Type B pancreatic cell (in vitro differentiated cells): ENCODE results near the gene PDE10A. TPM values are rescaled to one million over a fixed set of nuclear protein-coding genes. Genes with fewer than 3 reads are reported as not detected.

ENCODE experiments used
- DNase-seq: peaks from one replicate; pipeline ENCODE4 v3.0.0; 2021; ENCODE audit warnings: mixed read lengths; ENCODE audit not compliant: unreplicated experiment; ENCODE audit errors: extremely low spot score
- H3K27ac Mint-ChIP-seq: 2 replicates; pipeline ENCODE4 v1.8.0; 2021; ENCODE audit warnings: mild to moderate bottlenecking, mixed read lengths
- H3K27me3 Mint-ChIP-seq: 2 replicates; pipeline ENCODE4 v1.8.0; 2021; ENCODE audit warnings: mixed read lengths
- H3K36me3 Mint-ChIP-seq: 2 replicates; pipeline ENCODE4 v1.8.0; 2021; ENCODE audit warnings: mixed read lengths
- H3K4me1 Mint-ChIP-seq: one replicate; pipeline ENCODE4 v1.8.0; 2021; ENCODE audit warnings: mixed read lengths; ENCODE audit not compliant: unreplicated experiment
- H3K4me3 Mint-ChIP-seq: 2 replicates; pipeline ENCODE4 v1.8.0; 2021; ENCODE audit warnings: mild to moderate bottlenecking, mixed read lengths
- H3K9me3 Mint-ChIP-seq: 2 replicates; pipeline ENCODE4 v1.8.0; 2021; ENCODE audit warnings: mixed read lengths
- total RNA-seq: library from RNA; stranded (reverse); gene quantifications from 2 replicates; pipeline ENCODE4 v1.2.1, GENCODE V29; 2021; ENCODE audit warnings: low replicate concordance
- TF ChIP-seq, protein P1 (sequence below): fragments of 200-600 bp; sonication (generic); conservative IDR thresholded peaks from 2 replicates; pipeline ENCODE4 v1.5.0; 2021; ENCODE audit warnings: antibody characterized with exemption, mild to moderate bottlenecking

PDE10A gene
- total RNA-seq, 1 donor from 2014 or later: 10.8 TPM

DNA sequence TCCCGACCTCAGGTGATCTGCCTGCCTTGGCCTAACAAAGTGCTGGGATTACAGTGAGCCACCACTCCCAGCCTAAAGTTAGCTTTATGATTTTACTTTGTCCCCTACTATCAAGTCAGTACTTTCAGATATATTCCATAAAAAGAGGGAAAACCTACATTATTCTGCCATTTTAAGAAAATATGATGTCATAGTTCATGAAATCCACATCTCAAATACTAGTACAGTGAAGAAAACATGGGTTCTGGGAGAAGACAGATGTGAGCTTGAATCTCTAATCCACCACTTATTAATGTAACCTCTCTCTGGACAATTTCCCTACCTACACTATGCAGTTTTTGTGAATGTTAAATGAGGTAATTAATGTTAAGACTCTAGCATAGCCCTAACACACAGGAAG is 74.5 kb downstream of the PDE10A start:
- Mint-ChIP-seq H3K4me3 (no peak overlapping the region), H3K27me3 (no peaks in the 10 kb centered on the region), H3K4me1 (peaks cover 5% of the 10 kb centered on the region), H3K36me3 (no peaks in the 10 kb centered on the region), H3K9me3 (peaks cover 12% of the 10 kb centered on the region), H3K27ac (no peak overlapping the region)
- TF ChIP-seq, protein P1, sequence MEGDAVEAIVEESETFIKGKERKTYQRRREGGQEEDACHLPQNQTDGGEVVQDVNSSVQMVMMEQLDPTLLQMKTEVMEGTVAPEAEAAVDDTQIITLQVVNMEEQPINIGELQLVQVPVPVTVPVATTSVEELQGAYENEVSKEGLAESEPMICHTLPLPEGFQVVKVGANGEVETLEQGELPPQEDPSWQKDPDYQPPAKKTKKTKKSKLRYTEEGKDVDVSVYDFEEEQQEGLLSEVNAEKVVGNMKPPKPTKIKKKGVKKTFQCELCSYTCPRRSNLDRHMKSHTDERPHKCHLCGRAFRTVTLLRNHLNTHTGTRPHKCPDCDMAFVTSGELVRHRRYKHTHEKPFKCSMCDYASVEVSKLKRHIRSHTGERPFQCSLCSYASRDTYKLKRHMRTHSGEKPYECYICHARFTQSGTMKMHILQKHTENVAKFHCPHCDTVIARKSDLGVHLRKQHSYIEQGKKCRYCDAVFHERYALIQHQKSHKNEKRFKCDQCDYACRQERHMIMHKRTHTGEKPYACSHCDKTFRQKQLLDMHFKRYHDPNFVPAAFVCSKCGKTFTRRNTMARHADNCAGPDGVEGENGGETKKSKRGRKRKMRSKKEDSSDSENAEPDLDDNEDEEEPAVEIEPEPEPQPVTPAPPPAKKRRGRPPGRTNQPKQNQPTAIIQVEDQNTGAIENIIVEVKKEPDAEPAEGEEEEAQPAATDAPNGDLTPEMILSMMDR: no peak
- DNase-seq: no peak

DNA sequence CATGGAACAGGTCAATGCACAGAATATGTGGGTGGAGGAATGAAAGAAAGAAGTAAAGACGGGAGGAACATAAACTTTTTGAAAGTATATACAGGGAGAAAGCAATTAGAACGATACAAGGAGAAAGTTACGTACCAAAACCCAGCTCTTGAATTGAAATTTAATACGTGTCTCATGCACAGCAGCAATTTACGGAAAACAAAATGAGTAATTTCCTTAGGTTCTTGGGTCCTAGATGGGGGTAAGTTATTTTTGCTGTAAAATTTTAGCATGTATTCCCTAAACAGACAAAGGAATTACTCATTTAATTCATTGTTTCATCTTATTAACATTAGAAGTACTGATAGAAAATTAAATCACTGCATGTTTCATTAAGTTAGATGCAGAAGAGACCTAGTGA is 75.8 kb downstream of the PDE10A start:
- Mint-ChIP-seq H3K36me3 (no peaks in the 10 kb centered on the region), H3K9me3 (peaks cover 12% of the 10 kb centered on the region), H3K27me3 (no peaks in the 10 kb centered on the region), H3K4me3 (no peak overlapping the region), H3K4me1 (peaks cover 5% of the 10 kb centered on the region), H3K27ac (no peak overlapping the region)
- TF ChIP-seq, protein P1: no peak
- no peak for DNase-seq

- DNase-seq: no peak
- Mint-ChIP-seq H3K9me3 (peaks cover 12% of the 10 kb centered on the region), H3K36me3 (no peaks in the 10 kb centered on the region), H3K4me3 (no peak overlapping the region), H3K27me3 (no peaks in the 10 kb centered on the region), H3K27ac (no peak overlapping the region), H3K4me1 (peaks cover 5% of the 10 kb centered on the region)
- TF ChIP-seq, protein P1: no peak
Observed at GRCh38 chr6:165586706-165587105, 76.3 kb downstream of the PDE10A start.

DNA sequence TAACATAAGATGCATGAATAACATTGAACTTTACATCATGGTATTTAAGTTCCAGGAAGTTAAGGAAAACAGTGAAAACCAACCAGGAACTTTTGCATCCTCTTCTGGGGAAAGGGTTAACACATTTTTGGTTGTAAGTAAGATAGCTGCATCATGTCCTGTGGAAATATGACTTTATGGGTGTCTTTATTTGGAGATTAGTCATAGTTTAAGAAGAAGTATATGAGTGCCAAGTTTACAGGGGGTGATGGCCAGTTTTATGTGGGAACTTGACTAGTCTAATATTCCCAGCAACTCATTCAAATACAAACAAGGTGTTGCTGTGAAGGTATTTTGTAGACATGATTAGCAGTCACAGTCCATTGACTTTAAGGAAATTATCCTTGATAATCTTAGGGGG is 78.0 kb downstream of the PDE10A start:
- peaks cover 12% of the 10 kb centered on the region for H3K9me3 Mint-ChIP-seq
- H3K36me3 Mint-ChIP-seq: no peaks in the 10 kb centered on the region
- TF ChIP-seq, protein P1: no peak
- H3K27me3 Mint-ChIP-seq: no peaks in the 10 kb centered on the region
- no peak overlapping the region for H3K27ac Mint-ChIP-seq
- no peak for DNase-seq
- H3K4me3 Mint-ChIP-seq: no peak overlapping the region
- peaks cover 5% of the 10 kb centered on the region for H3K4me1 Mint-ChIP-seq

DNA sequence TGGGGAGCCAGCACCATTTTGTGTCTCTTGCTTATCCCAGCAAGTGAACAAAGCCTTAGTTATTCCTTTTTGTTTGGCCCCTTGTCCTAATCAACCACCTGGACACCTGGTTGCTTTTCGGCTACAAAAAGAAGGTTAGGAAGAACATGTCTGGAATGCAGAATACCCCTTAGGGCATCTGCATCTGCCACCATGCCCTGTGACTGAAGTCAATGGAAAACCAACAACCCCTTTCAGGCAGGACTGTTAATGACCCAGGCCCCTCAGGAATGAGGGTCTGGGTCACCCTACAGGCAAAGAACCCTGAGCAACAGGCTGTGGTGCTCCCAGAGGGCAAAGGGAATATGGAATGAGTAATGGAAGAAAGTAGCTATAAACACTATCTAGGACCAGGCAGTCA is 78.5 kb downstream of the PDE10A start:
- no peaks in the 10 kb centered on the region for H3K36me3 Mint-ChIP-seq
- peaks cover 5% of the 10 kb centered on the region for H3K4me1 Mint-ChIP-seq
- TF ChIP-seq, protein P1: no peak
- H3K9me3 Mint-ChIP-seq: peaks cover 12% of the 10 kb centered on the region
- H3K27ac Mint-ChIP-seq: no peak overlapping the region
- no peak for DNase-seq
- no peaks in the 10 kb centered on the region for H3K27me3 Mint-ChIP-seq
- no peak overlapping the region for H3K4me3 Mint-ChIP-seq

DNA sequence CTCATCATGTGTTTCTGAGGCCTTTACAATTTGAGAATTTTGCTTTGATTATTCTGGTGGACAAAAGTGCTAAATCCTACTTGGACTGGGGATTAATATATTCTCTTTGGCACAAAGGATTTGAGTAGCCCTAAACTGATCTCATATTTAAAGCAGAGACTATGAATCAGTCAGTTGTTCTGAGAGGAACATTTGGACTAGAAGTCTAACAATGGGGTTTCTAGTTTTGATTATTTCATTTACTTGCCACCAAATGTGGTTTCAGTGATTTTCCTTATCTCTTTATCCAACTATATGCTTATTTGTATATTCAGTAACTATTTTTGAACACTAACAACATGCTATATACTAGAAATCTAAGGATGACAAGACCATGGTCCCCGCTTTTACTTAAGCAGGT is 81.4 kb downstream of the PDE10A start:
- H3K9me3 Mint-ChIP-seq: peaks cover 12% of the 10 kb centered on the region
- peaks cover 5% of the 10 kb centered on the region for H3K4me1 Mint-ChIP-seq
- TF ChIP-seq, protein P1: no peak
- no peak overlapping the region for H3K4me3 Mint-ChIP-seq
- no peaks in the 10 kb centered on the region for H3K27me3 Mint-ChIP-seq
- H3K36me3 Mint-ChIP-seq: no peaks in the 10 kb centered on the region
- no peak for DNase-seq
- H3K27ac Mint-ChIP-seq: no peak overlapping the region
